Measurements from ENCODE around the gene ESPL1.
A peak's percentile ranks its signal among the peaks of the same experiment; 100 is the strongest.
"Not testable (repeated sequence)": the region's sequence is repeated elsewhere in the genome, so short reads cannot be mapped to it uniquely, and the experiment has no call there.

The ESPL1 gene

GRCh38 chr12:53258541-53259539 is 9.3 kb upstream of the ESPL1 start:
- no peak for DNase-seq (ENCODE audit: low read depth)

GRCh38 chr12:53259891-53260290 is 8.2 kb upstream of the ESPL1 start:
- no peak for DNase-seq (ENCODE audit: low read depth)

- DNase-seq (ENCODE audit: low read depth): no peak
Measured at GRCh38 chr12:53265783-53266182, 2.3 kb upstream of the ESPL1 start.

GRCh38 chr12:53267306-53267998 is 647 bp upstream of the ESPL1 start:
- no peak for DNase-seq (ENCODE audit: low read depth)

- DNase-seq (ENCODE audit: low read depth): no peak
Measured at GRCh38 chr12:53268630-53269562, 797 bp downstream of the ESPL1 start.

- no peak for DNase-seq (ENCODE audit: low read depth)
Measured at GRCh38 chr12:53274445-53274844, 6.3 kb downstream of the ESPL1 start.

GRCh38 chr12:53276511-53276910 is 8.4 kb downstream of the ESPL1 start:
- DNase-seq (ENCODE audit: low read depth): no peak

- DNase-seq (ENCODE audit: low read depth): no peak
Measured at GRCh38 chr12:53277981-53278380, 9.9 kb downstream of the ESPL1 start.

- no peak for DNase-seq (ENCODE audit: low read depth)
Measured at GRCh38 chr12:53279283-53279869, 11.3 kb downstream of the ESPL1 start.

- DNase-seq (ENCODE audit: low read depth): no peak
Measured at GRCh38 chr12:53279888-53280498, 11.9 kb downstream of the ESPL1 start.

- DNase-seq (ENCODE audit: low read depth): no peak
Measured at GRCh38 chr12:53286448-53286847, 18.3 kb downstream of the ESPL1 start.

- DNase-seq (ENCODE audit: low read depth): peak; percentile 43
Measured at GRCh38 chr12:53287741-53288216, 19.7 kb downstream of the ESPL1 start.

- no peak for DNase-seq (ENCODE audit: low read depth)
Measured at GRCh38 chr12:53288322-53288721, 20.2 kb downstream of the ESPL1 start.

- DNase-seq (ENCODE audit: low read depth): no peak
Measured at GRCh38 chr12:53289891-53290290, 21.8 kb downstream of the ESPL1 start.

GRCh38 chr12:53290661-53291060 is 22.6 kb downstream of the ESPL1 start:
- DNase-seq (ENCODE audit: low read depth): no peak

- no peak for DNase-seq (ENCODE audit: low read depth)
Measured at GRCh38 chr12:53292426-53292825, 24.3 kb downstream of the ESPL1 start.

GRCh38 chr12:53295070-53295890 is 27.2 kb downstream of the ESPL1 start, which contains the start of gene PFDN5:
PFDN5 (plus strand) TSS chr12:53295542; CDS start chr12:53295568, 26 bp downstream.
- DNase-seq (ENCODE audit: low read depth): peak; percentile 74

- DNase-seq (ENCODE audit: low read depth): no peak
Measured at GRCh38 chr12:53295891-53296219, 27.8 kb downstream of the ESPL1 start.

GRCh38 chr12:53297106-53297505 is 29.0 kb downstream of the ESPL1 start:
- DNase-seq (ENCODE audit: low read depth): not testable (repeated sequence)

- DNase-seq (ENCODE audit: low read depth): no peak
Measured at GRCh38 chr12:53298164-53298563, 30.1 kb downstream of the ESPL1 start.

Data from stimulated activated CD8-positive, alpha-beta memory T cell treated with anti-CD3 and anti-CD28 coated beads, Interleukin-12 subunit alpha, Interleukin-12 subunit beta, amount 100 ng/mL, for 4 hours (primary cell).